ENCODE results near the gene ACAT1.
"Not testable (repeated sequence)": the region's sequence is repeated elsewhere in the genome, so short reads cannot be mapped to it uniquely, and the experiment has no call there.

ACAT1 gene

DNA sequence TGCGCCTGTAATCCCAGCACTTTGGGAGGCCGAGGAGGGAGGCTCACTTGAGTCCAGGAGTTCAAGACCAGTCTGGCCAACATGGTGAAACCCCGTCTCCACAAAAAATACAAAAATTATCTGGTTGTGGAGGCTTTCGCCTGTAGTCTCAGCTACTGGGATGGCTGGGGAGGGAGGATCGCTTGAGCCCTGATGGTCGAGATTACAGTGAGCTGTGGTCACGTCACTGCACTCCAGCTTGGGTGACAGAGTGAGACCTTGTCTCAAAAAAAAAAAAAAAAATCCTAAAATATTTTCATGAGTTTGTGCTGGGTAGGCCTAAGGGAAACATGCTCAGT lies 462 bp upstream of the ACAT1 start:
- Histone ChIP-seq H3K4me3 (ENCODE audit: low read length) (peak overlapping the region; percentile 84), H3K4me1 (ENCODE audit: control insufficient read depth, insufficient read depth, low read length) (peaks cover 20% of the 10 kb centered on the region), H3K27ac (ENCODE audit: low read depth, low read length) (peak overlapping the region; percentile 83)
- not testable (repeated sequence) for H3K9ac ChIP-seq (ENCODE audit: low read length); H3K36me3 ChIP-seq (ENCODE audit: control insufficient read depth, insufficient read depth, low read length); H3K27me3 ChIP-seq (ENCODE audit: control insufficient read depth, insufficient read depth, low read length)

DNA sequence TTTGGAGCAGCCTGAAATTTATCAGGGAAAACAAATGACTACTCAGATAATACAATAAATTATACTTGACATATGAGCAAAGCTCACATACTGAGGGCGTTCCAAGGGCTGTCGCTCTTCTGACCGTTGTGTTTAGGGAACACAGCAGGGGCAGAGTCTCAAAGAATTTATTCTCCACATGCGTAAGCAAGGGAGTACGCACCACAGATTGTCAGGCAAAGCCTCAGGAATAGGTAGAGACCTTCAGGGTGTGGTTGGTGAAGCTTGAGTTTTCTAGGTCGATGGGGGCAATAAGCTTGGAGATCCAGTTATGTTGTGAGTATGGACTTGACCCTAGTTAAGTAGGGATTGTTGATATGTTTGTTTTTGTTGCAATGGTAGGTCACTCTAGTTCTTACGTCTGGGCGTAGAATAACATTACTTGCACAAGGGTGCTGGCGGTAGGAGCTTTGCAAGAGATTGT lies 830 bp downstream of the ACAT1 start:
- H3K36me3 ChIP-seq (ENCODE audit: control insufficient read depth, insufficient read depth, low read length) = no peaks in the 10 kb centered on the region
- H3K27me3 ChIP-seq (ENCODE audit: control insufficient read depth, insufficient read depth, low read length) = no peaks in the 10 kb centered on the region
- peaks cover 14% of the 10 kb centered on the region for H3K4me1 ChIP-seq (ENCODE audit: control insufficient read depth, insufficient read depth, low read length)
- no peak overlapping the region for H3K9ac ChIP-seq (ENCODE audit: low read length)
- H3K27ac ChIP-seq (ENCODE audit: low read depth, low read length) = peak overlapping the region; percentile 83
- H3K4me3 ChIP-seq (ENCODE audit: low read length) = peak overlapping the region; percentile 84

DNA sequence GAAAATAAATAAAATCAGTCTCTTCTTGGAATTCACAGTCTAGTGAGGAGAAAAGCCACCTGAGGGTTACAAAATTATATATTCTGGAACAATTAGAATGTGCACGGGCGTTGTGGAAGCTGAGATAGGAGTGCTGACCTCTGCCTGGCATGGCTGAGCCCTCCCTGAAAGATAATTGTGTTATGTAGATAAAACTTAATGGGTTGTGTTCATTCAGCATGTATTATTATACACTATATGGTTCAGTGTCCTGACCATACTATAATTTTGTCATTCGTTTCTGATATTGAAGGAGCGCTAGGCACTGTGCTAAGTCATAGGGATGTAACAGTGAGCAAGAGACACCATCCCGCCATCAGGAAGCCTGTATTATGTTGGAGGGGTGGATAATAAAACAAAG lies 3.7 kb downstream of the ACAT1 start:
- Histone ChIP-seq H3K36me3 (ENCODE audit: control insufficient read depth, insufficient read depth, low read length) (peaks cover 3% of the 10 kb centered on the region), H3K9ac (ENCODE audit: low read length) (no peak overlapping the region), H3K27me3 (ENCODE audit: control insufficient read depth, insufficient read depth, low read length) (no peaks in the 10 kb centered on the region), H3K4me1 (ENCODE audit: control insufficient read depth, insufficient read depth, low read length) (peaks cover 14% of the 10 kb centered on the region), H3K4me3 (ENCODE audit: low read length) (no peak overlapping the region), H3K27ac (ENCODE audit: low read depth, low read length) (no peak overlapping the region)

DNA sequence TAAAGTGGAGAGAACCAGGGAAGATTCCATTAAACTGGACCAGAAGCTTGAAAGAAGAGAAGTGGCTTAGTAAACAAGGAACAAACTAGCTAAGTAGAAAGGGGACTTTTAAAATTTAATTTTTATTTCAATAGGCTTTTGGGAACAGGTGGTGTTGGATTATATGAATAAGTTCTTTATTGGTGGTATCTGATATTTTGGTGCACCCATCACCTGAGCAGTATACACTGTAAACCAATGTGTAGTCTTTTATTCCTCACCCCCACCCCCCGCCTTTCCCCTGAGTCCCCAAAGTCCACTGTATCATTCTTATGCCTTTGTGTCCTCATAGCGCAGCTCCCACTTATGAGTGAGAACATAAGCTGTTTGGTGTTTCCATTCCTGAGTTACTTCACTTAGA lies 7.4 kb downstream of the ACAT1 start:
- Histone ChIP-seq H3K27me3 (ENCODE audit: control insufficient read depth, insufficient read depth, low read length) (no peaks in the 10 kb centered on the region), H3K36me3 (ENCODE audit: control insufficient read depth, insufficient read depth, low read length) (peaks cover 3% of the 10 kb centered on the region), H3K27ac (ENCODE audit: low read depth, low read length) (no peak overlapping the region), H3K4me3 (ENCODE audit: low read length) (no peak overlapping the region), H3K9ac (ENCODE audit: low read length) (no peak overlapping the region), H3K4me1 (ENCODE audit: control insufficient read depth, insufficient read depth, low read length) (peaks cover 4% of the 10 kb centered on the region)

DNA sequence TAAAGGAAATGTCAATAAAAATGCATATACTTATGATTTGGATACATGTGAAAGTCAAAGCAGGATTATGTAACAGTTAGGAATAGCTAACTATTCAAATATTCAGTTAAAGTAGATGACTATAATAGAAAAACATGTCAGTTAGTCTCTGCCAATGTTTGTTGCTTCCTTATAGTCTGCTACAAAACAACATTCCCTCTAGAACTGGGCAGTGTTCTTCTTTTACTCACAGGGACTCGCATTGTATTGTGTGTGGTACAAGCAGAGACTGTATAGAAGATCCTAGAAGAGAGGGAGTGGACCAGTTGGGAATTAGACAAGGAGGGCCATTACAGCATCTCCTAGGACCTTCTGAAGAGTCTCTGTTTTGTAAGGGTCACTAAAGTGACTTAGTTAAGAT lies 10.6 kb downstream of the ACAT1 start:
- H3K27me3 ChIP-seq (ENCODE audit: control insufficient read depth, insufficient read depth, low read length) = no peaks in the 10 kb centered on the region
- no peaks in the 10 kb centered on the region for H3K4me1 ChIP-seq (ENCODE audit: control insufficient read depth, insufficient read depth, low read length)
- H3K36me3 ChIP-seq (ENCODE audit: control insufficient read depth, insufficient read depth, low read length) = peaks cover 3% of the 10 kb centered on the region
- H3K27ac ChIP-seq (ENCODE audit: low read depth, low read length) = no peak overlapping the region
- no peak overlapping the region for H3K4me3 ChIP-seq (ENCODE audit: low read length)
- H3K9ac ChIP-seq (ENCODE audit: low read length) = no peak overlapping the region

DNA sequence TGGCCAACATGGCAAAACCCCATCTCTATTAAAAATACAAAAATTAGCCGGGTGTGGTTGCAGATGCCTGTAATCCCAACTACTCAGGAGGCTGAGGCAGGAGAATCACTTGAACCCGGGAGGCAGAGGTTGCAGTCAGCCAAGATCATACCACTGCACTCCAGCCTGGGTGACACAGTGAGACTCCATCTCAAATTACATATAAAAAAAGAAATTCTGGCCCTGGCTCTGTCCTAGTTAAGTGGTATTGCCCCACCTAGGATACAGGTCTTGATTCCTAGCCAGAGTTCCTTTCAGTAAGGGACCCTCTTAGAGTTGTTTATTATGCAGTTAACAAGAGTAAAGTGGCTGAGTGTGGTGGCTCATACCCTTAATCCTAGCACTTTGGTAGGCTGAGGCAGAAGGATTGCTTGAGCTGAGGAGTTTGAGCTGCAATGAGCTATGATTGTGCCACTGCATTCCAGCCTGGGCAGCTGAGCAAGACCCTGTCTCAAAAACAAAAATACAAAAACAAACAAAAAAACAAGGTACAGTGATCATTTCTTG lies 11.7 kb downstream of the ACAT1 start:
- not testable (repeated sequence) for H3K36me3 ChIP-seq (ENCODE audit: control insufficient read depth, insufficient read depth, low read length)

DNA sequence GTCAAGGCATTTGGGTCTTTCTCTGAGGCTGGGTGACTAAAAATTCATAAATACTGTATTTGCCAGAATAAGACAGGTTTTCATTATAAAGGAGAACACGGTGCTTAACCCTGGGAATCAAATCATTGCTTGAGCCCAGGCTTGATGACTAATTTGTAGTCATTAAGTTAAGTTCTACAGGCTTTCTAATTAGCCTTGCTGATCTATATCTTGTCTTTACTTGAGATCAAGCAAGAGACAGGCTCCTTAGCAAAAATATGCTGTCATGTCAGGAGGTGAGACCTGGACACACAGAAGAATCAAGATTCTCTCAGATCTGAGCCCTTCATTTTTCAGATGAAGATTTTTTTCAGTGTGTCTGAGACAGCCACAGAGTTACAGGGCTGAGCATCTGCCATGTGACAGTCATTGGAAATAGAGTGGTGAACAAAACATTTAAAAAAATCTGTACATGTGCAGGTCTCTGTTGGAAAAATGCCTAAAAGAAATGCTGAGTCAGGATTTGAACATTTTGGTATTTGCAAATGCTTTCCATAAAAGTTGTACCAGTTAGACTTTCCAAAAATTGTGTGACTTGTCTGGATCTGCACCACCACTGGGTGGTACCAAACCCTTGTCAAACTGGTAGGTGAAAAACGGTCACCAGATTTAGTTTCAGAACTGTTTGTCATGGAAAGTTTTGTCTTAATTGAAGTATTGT lies 14.6 kb downstream of the ACAT1 start:
- Histone ChIP-seq H3K27me3 (ENCODE audit: control insufficient read depth, insufficient read depth, low read length) (no peaks in the 10 kb centered on the region), H3K9ac (ENCODE audit: low read length) (no peak overlapping the region), H3K27ac (ENCODE audit: low read depth, low read length) (no peak overlapping the region), H3K36me3 (ENCODE audit: control insufficient read depth, insufficient read depth, low read length) (peaks cover 3% of the 10 kb centered on the region), H3K4me1 (ENCODE audit: control insufficient read depth, insufficient read depth, low read length) (no peaks in the 10 kb centered on the region), H3K4me3 (ENCODE audit: low read length) (no peak overlapping the region)

More for the DNA sequence above, 11.7 kb downstream of the ACAT1 start:
- not testable (repeated sequence) for H3K27me3 ChIP-seq (ENCODE audit: control insufficient read depth, insufficient read depth, low read length); H3K9ac ChIP-seq (ENCODE audit: low read length); H3K4me3 ChIP-seq (ENCODE audit: low read length); H3K4me1 ChIP-seq (ENCODE audit: control insufficient read depth, insufficient read depth, low read length); H3K27ac ChIP-seq (ENCODE audit: low read depth, low read length)

DNA sequence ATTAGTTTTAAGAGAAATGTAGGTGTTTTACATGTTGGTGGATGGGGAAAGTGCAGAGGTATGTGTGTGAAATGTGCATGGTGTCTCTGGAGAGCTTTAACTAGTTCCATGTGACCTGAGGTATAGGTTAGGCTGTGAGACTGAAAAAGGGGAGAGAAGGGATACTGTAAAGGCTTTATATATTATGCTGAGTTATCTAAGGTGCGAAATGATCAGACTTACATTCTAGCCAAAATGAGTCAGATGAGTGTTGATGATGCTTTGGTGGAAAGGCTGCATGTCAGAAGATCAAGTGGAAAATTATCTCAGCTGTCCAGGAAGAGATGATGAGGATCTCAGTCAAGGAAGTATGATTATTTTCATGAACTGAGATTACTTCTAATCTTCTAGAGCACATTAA lies 15.8 kb downstream of the ACAT1 start:
- Histone ChIP-seq H3K36me3 (ENCODE audit: control insufficient read depth, insufficient read depth, low read length) (peaks cover 6% of the 10 kb centered on the region), H3K27me3 (ENCODE audit: control insufficient read depth, insufficient read depth, low read length) (no peaks in the 10 kb centered on the region), H3K4me1 (ENCODE audit: control insufficient read depth, insufficient read depth, low read length) (no peaks in the 10 kb centered on the region)

DNA sequence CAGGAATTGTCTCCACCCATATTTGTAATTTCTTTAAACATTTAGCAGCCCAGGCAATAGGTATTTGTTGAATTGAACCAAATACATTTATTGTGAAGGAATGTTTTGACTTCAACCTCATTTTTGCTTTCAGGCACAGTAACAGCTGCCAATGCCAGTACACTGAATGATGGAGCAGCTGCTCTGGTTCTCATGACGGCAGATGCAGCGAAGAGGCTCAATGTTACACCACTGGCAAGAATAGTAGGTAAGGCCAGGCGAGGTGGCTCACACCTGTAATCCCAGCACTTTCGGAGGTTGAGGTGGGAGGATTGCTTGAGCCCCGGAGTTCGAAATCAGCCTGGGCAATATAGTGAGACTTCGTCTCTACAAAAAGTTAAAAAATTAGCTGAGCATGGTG lies 20.9 kb downstream of the ACAT1 start:
- Histone ChIP-seq H3K9ac (ENCODE audit: low read length) (no peak overlapping the region), H3K4me3 (ENCODE audit: low read length) (no peak overlapping the region), H3K27ac (ENCODE audit: low read depth, low read length) (no peak overlapping the region), H3K4me1 (ENCODE audit: control insufficient read depth, insufficient read depth, low read length) (no peaks in the 10 kb centered on the region), H3K36me3 (ENCODE audit: control insufficient read depth, insufficient read depth, low read length) (peaks cover 30% of the 10 kb centered on the region), H3K27me3 (ENCODE audit: control insufficient read depth, insufficient read depth, low read length) (no peaks in the 10 kb centered on the region)

More for the DNA sequence above, 15.8 kb downstream of the ACAT1 start:
- Histone ChIP-seq H3K4me3 (ENCODE audit: low read length) (no peak overlapping the region), H3K9ac (ENCODE audit: low read length) (no peak overlapping the region), H3K27ac (ENCODE audit: low read depth, low read length) (no peak overlapping the region)

DNA sequence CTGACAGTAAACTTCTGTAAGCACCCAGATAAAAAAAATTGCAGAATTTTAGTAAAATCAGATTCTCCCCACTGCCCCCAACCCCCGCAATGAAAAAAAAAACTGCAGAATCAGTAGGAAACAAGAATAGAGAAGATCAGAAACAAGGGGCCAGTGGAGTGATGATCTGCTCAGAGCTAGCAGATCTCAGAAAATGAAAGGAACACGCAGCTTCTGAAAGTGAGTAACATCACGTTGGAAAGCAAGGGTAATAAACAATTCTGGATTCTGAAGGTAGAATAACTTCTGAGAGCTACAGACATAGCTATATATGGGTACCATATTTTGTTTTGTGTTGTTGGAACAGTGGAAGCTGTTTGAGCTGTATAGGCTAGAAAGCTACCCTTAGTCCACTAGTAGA lies 23.2 kb downstream of the ACAT1 start:
- Histone ChIP-seq H3K4me3 (ENCODE audit: low read length) (no peak overlapping the region), H3K36me3 (ENCODE audit: control insufficient read depth, insufficient read depth, low read length) (peaks cover 37% of the 10 kb centered on the region), H3K27me3 (ENCODE audit: control insufficient read depth, insufficient read depth, low read length) (no peaks in the 10 kb centered on the region), H3K27ac (ENCODE audit: low read depth, low read length) (no peak overlapping the region), H3K4me1 (ENCODE audit: control insufficient read depth, insufficient read depth, low read length) (no peaks in the 10 kb centered on the region), H3K9ac (ENCODE audit: low read length) (no peak overlapping the region)

DNA sequence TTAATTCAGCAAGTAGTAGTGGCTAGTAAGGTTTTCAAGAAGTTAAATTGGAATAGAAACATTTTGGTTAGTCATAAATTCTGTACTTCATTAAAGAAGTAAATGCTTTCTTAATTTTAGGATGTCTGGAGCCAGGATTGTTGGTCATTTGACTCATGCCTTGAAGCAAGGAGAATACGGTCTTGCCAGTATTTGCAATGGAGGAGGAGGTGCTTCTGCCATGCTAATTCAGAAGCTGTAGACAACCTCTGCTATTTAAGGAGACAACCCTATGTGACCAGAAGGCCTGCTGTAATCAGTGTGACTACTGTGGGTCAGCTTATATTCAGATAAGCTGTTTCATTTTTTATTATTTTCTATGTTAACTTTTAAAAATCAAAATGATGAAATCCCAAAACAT lies 25.8 kb downstream of the ACAT1 start:
- H3K4me1 ChIP-seq (ENCODE audit: control insufficient read depth, insufficient read depth, low read length) = no peaks in the 10 kb centered on the region
- peaks cover 37% of the 10 kb centered on the region for H3K36me3 ChIP-seq (ENCODE audit: control insufficient read depth, insufficient read depth, low read length)

DNA sequence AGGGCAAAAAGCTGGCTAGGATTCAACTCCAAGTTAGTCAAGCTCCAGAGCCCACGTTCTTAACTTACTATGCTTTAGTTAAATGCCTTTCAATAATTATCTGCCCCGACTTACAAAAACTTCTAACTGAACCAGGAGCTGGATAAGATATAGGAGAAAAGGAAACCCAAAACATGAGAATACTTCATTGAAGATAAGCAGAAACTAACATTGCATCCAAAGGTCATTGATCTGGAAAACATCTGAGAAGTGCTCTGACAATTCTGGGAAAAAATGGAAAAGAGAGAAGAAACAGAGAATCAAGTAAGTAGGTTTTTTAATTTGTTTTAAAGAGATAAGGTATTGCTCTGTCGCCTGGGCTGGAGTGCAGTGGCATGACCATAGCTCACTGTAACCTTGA lies 27.2 kb downstream of the ACAT1 start:
- Histone ChIP-seq H3K27ac (ENCODE audit: low read depth, low read length) (no peak overlapping the region), H3K4me3 (ENCODE audit: low read length) (no peak overlapping the region), H3K4me1 (ENCODE audit: control insufficient read depth, insufficient read depth, low read length) (no peaks in the 10 kb centered on the region), H3K36me3 (ENCODE audit: control insufficient read depth, insufficient read depth, low read length) (peaks cover 29% of the 10 kb centered on the region), H3K9ac (ENCODE audit: low read length) (no peak overlapping the region), H3K27me3 (ENCODE audit: control insufficient read depth, insufficient read depth, low read length) (no peaks in the 10 kb centered on the region)

More for the DNA sequence above, 25.8 kb downstream of the ACAT1 start:
- Histone ChIP-seq H3K9ac (ENCODE audit: low read length) (no peak overlapping the region), H3K27me3 (ENCODE audit: control insufficient read depth, insufficient read depth, low read length) (no peaks in the 10 kb centered on the region), H3K4me3 (ENCODE audit: low read length) (no peak overlapping the region), H3K27ac (ENCODE audit: low read depth, low read length) (no peak overlapping the region)

DNA sequence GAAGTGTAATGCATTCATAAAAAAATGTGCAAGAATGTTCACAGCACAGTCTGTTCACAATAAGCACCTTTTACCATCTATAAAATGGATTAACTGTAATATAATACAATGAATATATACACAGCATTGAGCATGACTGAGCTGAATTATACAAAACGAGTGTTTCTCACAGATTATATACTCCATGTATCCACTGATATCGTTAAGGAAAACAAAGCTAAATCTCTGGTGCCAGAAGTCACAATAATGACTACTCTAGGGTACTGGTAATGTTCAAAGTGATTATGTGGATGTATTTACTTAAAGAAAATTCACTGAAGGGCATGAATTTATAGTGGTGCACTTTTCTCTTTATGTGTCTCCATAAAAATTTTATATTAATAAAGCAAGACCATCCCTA lies 33.2 kb downstream of the ACAT1 start:
- H3K27me3 ChIP-seq (ENCODE audit: control insufficient read depth, insufficient read depth, low read length) = no peaks in the 10 kb centered on the region
- no peak overlapping the region for H3K27ac ChIP-seq (ENCODE audit: low read depth, low read length)
- no peak overlapping the region for H3K4me3 ChIP-seq (ENCODE audit: low read length)
- H3K4me1 ChIP-seq (ENCODE audit: control insufficient read depth, insufficient read depth, low read length) = no peaks in the 10 kb centered on the region
- peaks cover 14% of the 10 kb centered on the region for H3K36me3 ChIP-seq (ENCODE audit: control insufficient read depth, insufficient read depth, low read length)
- no peak overlapping the region for H3K9ac ChIP-seq (ENCODE audit: low read length)
